GM23338 (cell line): Measurements from ENCODE around the gene SULF2. TPM values are rescaled to one million over a fixed set of nuclear protein-coding genes. Genes with fewer than 3 reads are reported as not detected.

ENCODE experiments used
- ATAC-seq: fragments of 200-7000 bp; cut with Tn5 transposase; 3 replicates; pipeline ENCODE4 v1.9.1; 2020
- DNase-seq: peaks from one replicate; pipeline ENCODE4 v3.0.0-alpha.2; 2015; ENCODE audit warnings: low spot score
- H2AFZ ChIP-seq: fragments of 200-600 bp; sonication (generic); 2 replicates; pipeline ENCODE4 v1.8.0; 2016; ENCODE audit warnings: antibody characterized with exemption, mild to moderate bottlenecking, moderate library complexity
- H3F3A ChIP-seq: fragments of 200-600 bp; sonication (generic); replicated peaks from 2 replicates; pipeline ENCODE4 v1.8.0; 2017; ENCODE audit warnings: antibody characterized with exemption, mixed run types, low read depth
- H3K27ac ChIP-seq: fragments of 200-600 bp; sonication (generic); 2 replicates; pipeline ENCODE4 v1.6.1; 2016; ENCODE audit warnings: low read depth
- H3K27me3 ChIP-seq: fragments of 200-600 bp; sonication (generic); 2 replicates; pipeline ENCODE4 v1.8.0; 2016; ENCODE audit warnings: mild to moderate bottlenecking, mixed run types, moderate library complexity; ENCODE audit not compliant: insufficient read depth
- H3K36me3 ChIP-seq: fragments of 200-600 bp; sonication (generic); 2 replicates; pipeline ENCODE4 v1.8.0; 2016; ENCODE audit warnings: mild to moderate bottlenecking; ENCODE audit not compliant: insufficient read depth
- H3K4me1 ChIP-seq: fragments of 200-600 bp; sonication (generic); 2 replicates; pipeline ENCODE4 v1.8.0; 2016; ENCODE audit warnings: mild to moderate bottlenecking, moderate library complexity; ENCODE audit not compliant: insufficient read depth
- H3K4me2 ChIP-seq: fragments of 200-600 bp; sonication (generic); 2 replicates; pipeline ENCODE4 v1.7.1; 2017; ENCODE audit warnings: mixed run types
- H3K4me3 ChIP-seq: fragments of 200-600 bp; sonication (generic); 2 replicates; pipeline ENCODE4 v1.6.1; 2016; ENCODE audit warnings: mixed run types
- H3K79me2 ChIP-seq: fragments of 200-600 bp; sonication (generic); replicated peaks from 2 replicates; pipeline ENCODE4 v1.8.0; 2017; ENCODE audit warnings: mild to moderate bottlenecking; ENCODE audit not compliant: insufficient read depth
- H3K9me2 ChIP-seq: fragments of 200-600 bp; sonication (generic); 2 replicates; pipeline ENCODE4 v1.8.0; 2017; ENCODE audit not compliant: insufficient read depth
- H4K20me1 ChIP-seq: fragments of 200-600 bp; sonication (generic); replicated peaks from 2 replicates; pipeline ENCODE4 v1.8.0; 2017; ENCODE audit warnings: mild to moderate bottlenecking; ENCODE audit not compliant: insufficient read depth
- H3K27ac Mint-ChIP-seq: 2 replicates; pipeline ENCODE4 v1.8.0; 2020; ENCODE audit warnings: inconsistent platforms, mild to moderate bottlenecking, moderate library complexity, mixed read lengths
- H3K27me3 Mint-ChIP-seq: 3 replicates; pipeline ENCODE4 v1.8.0; 2022; ENCODE audit warnings: low read depth, mild to moderate bottlenecking, moderate library complexity, mixed read lengths, inconsistent platforms; ENCODE audit not compliant: insufficient read depth, poor library complexity
- H3K36me3 Mint-ChIP-seq: 3 replicates; pipeline ENCODE4 v1.8.0; 2021; ENCODE audit warnings: low read depth, mild to moderate bottlenecking, inconsistent platforms, moderate library complexity, mixed read lengths
- H3K4me1 Mint-ChIP-seq: 3 replicates; pipeline ENCODE4 v1.8.0; 2020; ENCODE audit warnings: mild to moderate bottlenecking, inconsistent platforms, mixed read lengths
- H3K4me3 Mint-ChIP-seq: 3 replicates; pipeline ENCODE4 v1.8.0; 2021; ENCODE audit warnings: moderate library complexity, mild to moderate bottlenecking, inconsistent platforms, mixed read lengths
- H3K9me3 Mint-ChIP-seq: 3 replicates; pipeline ENCODE4 v1.8.0; 2020; ENCODE audit warnings: moderate library complexity, mild to moderate bottlenecking, inconsistent platforms, mixed read lengths
- CTCF ChIP-seq, 2 experiments: fragments of 200-600 bp in 1 of 2; sonication (generic) in 1 of 2; conservative IDR thresholded peaks; 2 replicates each; pipeline versions ENCODE4 v1.5.1 to v1.6.1; 2016 to 2017; ENCODE audit warnings: antibody characterized with exemption in 2 of 2, low read depth in 2 of 2, mild to moderate bottlenecking in 2 of 2, moderate library complexity in 1 of 2
- EZH2phosphoT487 ChIP-seq: fragments of 200-600 bp; sonication (generic); IDR thresholded peaks from one replicate; pipeline ENCODE4 v1.8.1; 2018; ENCODE audit warnings: antibody characterized with exemption; ENCODE audit not compliant: unreplicated experiment
- JUNB ChIP-seq: IDR thresholded peaks from one replicate; pipeline ENCODE4 v1.6.1; 2016; ENCODE audit warnings: antibody characterized with exemption; ENCODE audit not compliant: unreplicated experiment
- NANOG ChIP-seq: IDR thresholded peaks from 2 replicates; pipeline ENCODE4 v1.6.1; 2016; ENCODE audit warnings: antibody characterized with exemption, borderline replicate concordance
- POLR2AphosphoS5 ChIP-seq: IDR thresholded peaks from 2 replicates; pipeline ENCODE4 v1.6.1; 2016; ENCODE audit warnings: antibody characterized with exemption, low read depth
- ZNF331 ChIP-seq: fragments of 250-450 bp; sonication (Bioruptor Pico); IDR thresholded peaks from 2 replicates; pipeline ENCODE4 v1.5.0; 2020; ENCODE audit warnings: low read depth, mild to moderate bottlenecking, moderate library complexity
- ZNF462 ChIP-seq: fragments of 250-450 bp; sonication (Bioruptor Pico); IDR thresholded peaks from 2 replicates; pipeline ENCODE4 v1.5.0; 2020; ENCODE audit warnings: mild to moderate bottlenecking, moderate library complexity
- polyA plus RNA-seq: library from polyadenylated mRNA; unstranded; fragments of >200 nt; fragmentation: Nextera tagmentation; extraction: Ambion mirVana; gene quantifications from 2 replicates; pipeline ENCODE4 v1.2.1, GENCODE V29; 2016
- total RNA-seq: library from RNA; depleted of rRNA; stranded (reverse); fragments of >200 nt; shearing (Covaris generic); gene quantifications from 2 replicates; pipeline ENCODE4 v1.2.3, GENCODE V29; 2014
- TF ChIP-seq, protein P1 (sequence below): IDR thresholded peaks from one replicate; pipeline ENCODE4 v1.6.1; 2018; ENCODE audit warnings: antibody characterized with exemption; ENCODE audit not compliant: unreplicated experiment

The SULF2 gene
- total and polyA plus RNA-seq, 2 experiments from 2014 or later = 9.5 to 20.7 TPM

- ATAC-seq (no peak), DNase-seq (no peak)
- H3K4me1 Mint-ChIP-seq = peaks cover 39% of the 10 kb centered on the region
- TF ChIP-seq CTCF (conservative IDR thresholded peaks at IDR 0.05; ENCODE audit: low read depth in 2 of 2) = no peak
- no peak for TF ChIP-seq NANOG
- no peak for TF ChIP-seq JUNB
- no peak for TF ChIP-seq ZNF462 (CRISPR knock-in tag)
- no peak for TF ChIP-seq POLR2AphosphoS5
- no peak for TF ChIP-seq ZNF331 (CRISPR knock-in tag)
- TF ChIP-seq EZH2phosphoT487 = no peak
- TF ChIP-seq, protein P1, sequence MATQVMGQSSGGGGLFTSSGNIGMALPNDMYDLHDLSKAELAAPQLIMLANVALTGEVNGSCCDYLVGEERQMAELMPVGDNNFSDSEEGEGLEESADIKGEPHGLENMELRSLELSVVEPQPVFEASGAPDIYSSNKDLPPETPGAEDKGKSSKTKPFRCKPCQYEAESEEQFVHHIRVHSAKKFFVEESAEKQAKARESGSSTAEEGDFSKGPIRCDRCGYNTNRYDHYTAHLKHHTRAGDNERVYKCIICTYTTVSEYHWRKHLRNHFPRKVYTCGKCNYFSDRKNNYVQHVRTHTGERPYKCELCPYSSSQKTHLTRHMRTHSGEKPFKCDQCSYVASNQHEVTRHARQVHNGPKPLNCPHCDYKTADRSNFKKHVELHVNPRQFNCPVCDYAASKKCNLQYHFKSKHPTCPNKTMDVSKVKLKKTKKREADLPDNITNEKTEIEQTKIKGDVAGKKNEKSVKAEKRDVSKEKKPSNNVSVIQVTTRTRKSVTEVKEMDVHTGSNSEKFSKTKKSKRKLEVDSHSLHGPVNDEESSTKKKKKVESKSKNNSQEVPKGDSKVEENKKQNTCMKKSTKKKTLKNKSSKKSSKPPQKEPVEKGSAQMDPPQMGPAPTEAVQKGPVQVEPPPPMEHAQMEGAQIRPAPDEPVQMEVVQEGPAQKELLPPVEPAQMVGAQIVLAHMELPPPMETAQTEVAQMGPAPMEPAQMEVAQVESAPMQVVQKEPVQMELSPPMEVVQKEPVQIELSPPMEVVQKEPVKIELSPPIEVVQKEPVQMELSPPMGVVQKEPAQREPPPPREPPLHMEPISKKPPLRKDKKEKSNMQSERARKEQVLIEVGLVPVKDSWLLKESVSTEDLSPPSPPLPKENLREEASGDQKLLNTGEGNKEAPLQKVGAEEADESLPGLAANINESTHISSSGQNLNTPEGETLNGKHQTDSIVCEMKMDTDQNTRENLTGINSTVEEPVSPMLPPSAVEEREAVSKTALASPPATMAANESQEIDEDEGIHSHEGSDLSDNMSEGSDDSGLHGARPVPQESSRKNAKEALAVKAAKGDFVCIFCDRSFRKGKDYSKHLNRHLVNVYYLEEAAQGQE = no peak
- no peak overlapping the region for H3K4me2 ChIP-seq
- H3K27me3 Mint-ChIP-seq = peaks cover 11% of the 10 kb centered on the region
- H3K4me1 ChIP-seq = peaks cover 7% of the 10 kb centered on the region
- peaks cover 38% of the 10 kb centered on the region for H3K9me3 Mint-ChIP-seq
- H3K36me3 ChIP-seq = peaks cover 20% of the 10 kb centered on the region
- peaks cover 23% of the 10 kb centered on the region; the same call in 2 of the 3 replicates for H3K36me3 Mint-ChIP-seq
- no peaks in the 10 kb centered on the region for H3K79me2 ChIP-seq
- H3K27ac ChIP-seq = no peak overlapping the region
- 0 out of 2 replicates have a peak, but pooled peaks cover 5% of the 10 kb centered on the region for H3K9me2 ChIP-seq
- no peaks in the 10 kb centered on the region for H3F3A ChIP-seq
- no peaks in the 10 kb centered on the region for H3K27me3 ChIP-seq
- H3K4me3 ChIP-seq = no peak overlapping the region
- H3K4me3 Mint-ChIP-seq = no peak overlapping the region
- no peak overlapping the region for H3K27ac Mint-ChIP-seq
- no peak overlapping the region for H2AFZ ChIP-seq
- H4K20me1 ChIP-seq = no peaks in the 10 kb centered on the region
Observed at GRCh38 chr20:47689731-47690130, 95.5 kb downstream of the SULF2 start.
